Measurements from ENCODE around the gene ADAM12. TPM values are rescaled to one million over a fixed set of nuclear protein-coding genes. Genes with fewer than 3 reads are reported as not detected.

ADAM12 gene
- total and polyA plus RNA-seq, 2 donors (not counting 3 experiments of a cell fraction or from before 2014, with no cell fraction given): 0.22 to 0.33 TPM

GRCh38 chr10:126165874-126166273 is 222.4 kb downstream of the ADAM12 start:
- H3K9me1 ChIP-seq (replicated peaks; ENCODE audit: control insufficient read depth, extremely low read depth, insufficient read depth, low read length): no peaks in the 10 kb centered on the region
- no peaks in the 10 kb centered on the region for H3K79me2 ChIP-seq (ENCODE audit: control insufficient read depth, insufficient read depth, low read length)
- CTCF ChIA-PET: no interaction called here
- no peak for DNase-seq (ENCODE audit: low read depth, low spot score)
- intact Hi-C loops (cut with micrococcal nuclease) (no loop called here), dilution Hi-C loops (cut with MboI; ENCODE audit: extremely low pct_ligation_motif_present, low sequenced_read_pairs) (no loop called here)
- no peaks in the 10 kb centered on the region for H3K4me1 ChIP-seq (ENCODE audit: control insufficient read depth, extremely low read depth, insufficient read depth, low read length)
- H3K36me3 ChIP-seq (ENCODE audit: control insufficient read depth in 2 of 2, extremely low read depth in 1 of 2, insufficient read depth in 2 of 2, low read length in 2 of 2): no peaks in the 10 kb centered on the region
- FAIRE-seq: no peak
- H3K9me3 ChIP-seq (replicated peaks; ENCODE audit: control insufficient read depth, insufficient read depth, low read length): no peaks in the 10 kb centered on the region
- H3K4me3 ChIP-seq (replicated peaks in 1 of 3; ENCODE audit: insufficient read depth in 1 of 3, low read depth in 1 of 3, low read length in 3 of 3): no peak overlapping the region
- no peak overlapping the region for H3K4me2 ChIP-seq (ENCODE audit: insufficient read depth, low read length)
- H3K27ac ChIP-seq (ENCODE audit: insufficient read depth, low read depth, low read length): no peak overlapping the region
- no TSS peak for BruUV-seq (replicated peaks)
- no peak overlapping the region for H3K9ac ChIP-seq (replicated peaks; ENCODE audit: extremely low read depth, insufficient read depth, low read length)
- TF ChIP-seq POLR2A (IDR thresholded peaks at IDR 0.05; ENCODE audit: low read depth, low read length) (no peak), GATA2 (IDR thresholded peaks at IDR 0.05; ENCODE audit: insufficient read depth, insufficient read length, low read depth, low read length) (no peak), CTCF (IDR thresholded peaks at IDR 0.05; ENCODE audit: extremely low read depth in 1 of 2, insufficient read depth in 1 of 2, low read depth in 1 of 2, low read length in 2 of 2) (no peak), FOS (IDR thresholded peaks at IDR 0.05; ENCODE audit: borderline replicate concordance, insufficient read depth, low read length) (no peak), MYC (IDR thresholded peaks at IDR 0.05; ENCODE audit: low read depth, low read length) (no peak), EZH2 (IDR thresholded peaks at IDR 0.05; ENCODE audit: borderline replicate concordance, low read depth, low read length, severe bottlenecking) (no peak), MAX (IDR thresholded peaks at IDR 0.05; ENCODE audit: insufficient read depth, insufficient read length) (no peak), POLR2AphosphoS5 (IDR thresholded peaks at IDR 0.05; ENCODE audit: insufficient read depth, low read depth, low read length) (no peak), JUN (IDR thresholded peaks at IDR 0.05; ENCODE audit: borderline replicate concordance, insufficient read depth, insufficient read length, low read depth) (no peak)
- no peak overlapping the region for H2AFZ ChIP-seq (ENCODE audit: low read depth, low read length)
- H4K20me1 ChIP-seq (replicated peaks; ENCODE audit: control insufficient read depth, extremely low read depth, insufficient read depth, low read length): no peaks in the 10 kb centered on the region
- POLR2A ChIA-PET: no interaction called here
- no peaks in the 10 kb centered on the region for H3K27me3 ChIP-seq (ENCODE audit: control insufficient read depth in 2 of 2, insufficient read depth in 2 of 2, low read length in 2 of 2)
